MM.1S (cell line): ENCODE measurements around the gene TMEM92.

Experiments
- DNase-seq: peaks from one replicate; pipeline ENCODE4 v3.0.0-alpha.2; 2015
- H2AFZ ChIP-seq: fragments of 300-600 bp; sonication (generic); 2 replicates; pipeline ENCODE4 v1.6.0; 2016; ENCODE audit warnings: antibody characterized with exemption, low read length
- H3F3A ChIP-seq: fragments of 300-600 bp; sonication (generic); 2 replicates; pipeline ENCODE4 v1.6.1; 2016; ENCODE audit warnings: mild to moderate bottlenecking, antibody characterized with exemption, low read length, moderate library complexity, mixed read lengths; ENCODE audit not compliant: insufficient read depth
- H3K27ac ChIP-seq: fragments of 300-600 bp; sonication (generic); 2 replicates; pipeline ENCODE4 v1.5.1; 2016; ENCODE audit warnings: mild to moderate bottlenecking, low read length
- H3K27me3 ChIP-seq: fragments of 300-600 bp; sonication (generic); replicated peaks from 2 replicates; pipeline ENCODE4 v1.6.0; 2016; ENCODE audit warnings: low read length; ENCODE audit not compliant: insufficient read depth
- H3K36me3 ChIP-seq: fragments of 300-600 bp; sonication (generic); replicated peaks from 2 replicates; pipeline ENCODE4 v1.6.1; 2016; ENCODE audit warnings: mild to moderate bottlenecking, low read length, mixed read lengths; ENCODE audit not compliant: insufficient read depth
- H3K4me1 ChIP-seq: fragments of 300-600 bp; sonication (generic); 2 replicates; pipeline ENCODE4 v1.6.1; 2016; ENCODE audit warnings: low read length, mixed read lengths
- H3K4me2 ChIP-seq: fragments of 300-600 bp; sonication (generic); 2 replicates; pipeline ENCODE4 v1.6.0; 2016; ENCODE audit warnings: low read depth, low read length
- H3K4me3 ChIP-seq: fragments of 300-600 bp; sonication (generic); 2 replicates; pipeline ENCODE4 v1.5.1; 2016; ENCODE audit warnings: low read length, mixed read lengths
- H3K79me2 ChIP-seq: fragments of 300-600 bp; sonication (generic); 2 replicates; pipeline ENCODE4 v1.6.1; 2016; ENCODE audit warnings: mixed run types, low read length, mixed read lengths
- H3K9ac ChIP-seq: fragments of 300-600 bp; sonication (generic); 2 replicates; pipeline ENCODE4 v1.6.1; 2016; ENCODE audit warnings: low read length, mixed read lengths
- H3K9me2 ChIP-seq: fragments of 300-600 bp; sonication (generic); replicated peaks from 2 replicates; pipeline ENCODE4 v1.6.1; 2016; ENCODE audit warnings: mild to moderate bottlenecking, low read length, mixed read lengths; ENCODE audit not compliant: insufficient read depth
- H3K9me3 ChIP-seq: fragments of 300-600 bp; sonication (generic); replicated peaks from 2 replicates; pipeline ENCODE4 v1.6.1; 2016; ENCODE audit warnings: mild to moderate bottlenecking, low read length, mixed read lengths; ENCODE audit not compliant: insufficient read depth
- H4K20me1 ChIP-seq: fragments of 300-600 bp; sonication (generic); 2 replicates; pipeline ENCODE4 v1.6.1; 2016; ENCODE audit warnings: mild to moderate bottlenecking, low read length, moderate library complexity, mixed read lengths; ENCODE audit not compliant: insufficient read depth
- EZH2 ChIP-seq: fragments of 300-600 bp; sonication (generic); optimal IDR thresholded peaks from 2 replicates; pipeline ENCODE3; 2017; ENCODE audit warnings: low read depth, mild to moderate bottlenecking, antibody characterized with exemption, low read length, mixed read lengths
- EZH2phosphoT487 ChIP-seq: fragments of 300-600 bp; sonication (generic); IDR thresholded peaks from 2 replicates; pipeline ENCODE4 v1.6.1; 2018; ENCODE audit warnings: antibody characterized with exemption, low read length
- TF ChIP-seq, protein P1 (sequence below): fragments of 300-600 bp; sonication (generic); IDR thresholded peaks from 2 replicates; pipeline ENCODE4 v1.5.1; 2016; ENCODE audit warnings: antibody characterized with exemption, low read length, mixed read lengths

The TMEM92 gene

DNA sequence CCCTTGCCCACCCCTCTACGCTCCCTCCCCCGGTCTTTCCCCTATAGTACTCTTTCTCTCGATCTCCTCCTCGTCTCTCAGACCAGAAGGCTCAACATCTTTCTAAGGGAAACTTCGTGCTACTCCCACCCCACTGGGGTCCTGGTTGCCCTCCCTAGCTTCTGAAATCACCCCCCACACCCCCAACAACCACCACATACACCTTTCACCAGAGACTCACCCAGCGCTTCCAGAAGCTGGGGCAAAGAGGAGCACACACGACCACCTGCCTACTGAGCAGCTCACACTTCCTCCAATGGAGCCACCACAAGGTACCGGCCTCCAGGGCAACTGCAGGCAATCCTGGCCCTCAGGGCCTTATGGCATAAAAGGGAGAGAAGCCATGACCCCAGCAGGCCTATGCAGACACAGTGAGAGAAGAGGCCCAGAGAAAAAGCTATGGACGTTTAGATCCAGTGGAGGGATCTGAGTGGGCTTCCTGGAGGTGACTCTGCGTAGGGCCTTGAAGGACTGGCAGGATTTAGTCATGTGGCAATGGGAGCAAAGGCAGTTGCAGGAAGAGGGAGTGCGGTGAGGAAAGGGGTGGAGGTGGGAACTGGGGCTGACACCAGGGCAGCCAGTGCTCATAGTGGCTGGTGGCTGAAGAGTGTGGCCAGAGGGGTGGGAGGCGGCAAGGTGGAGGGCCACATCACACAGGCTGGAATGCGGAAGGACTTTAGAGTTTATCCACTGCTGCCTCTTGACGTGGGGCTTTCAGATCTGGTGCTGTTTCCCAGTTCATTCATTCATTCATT lies 12.1 kb upstream of the TMEM92 start:
- H3K9me2 ChIP-seq = no peaks in the 10 kb centered on the region
- no peaks in the 10 kb centered on the region for H3K36me3 ChIP-seq
- no peaks in the 10 kb centered on the region for H3K4me1 ChIP-seq
- H3F3A ChIP-seq = no peaks in the 10 kb centered on the region
- no peaks in the 10 kb centered on the region for H3K9me3 ChIP-seq
- DNase-seq = no peak
- no peak overlapping the region for H3K27ac ChIP-seq
- no peak overlapping the region for H3K4me2 ChIP-seq
- no peaks in the 10 kb centered on the region for H4K20me1 ChIP-seq
- H3K79me2 ChIP-seq = no peaks in the 10 kb centered on the region
- TF ChIP-seq EZH2 (no peak), EZH2phosphoT487 (no peak)
- TF ChIP-seq, protein P1, sequence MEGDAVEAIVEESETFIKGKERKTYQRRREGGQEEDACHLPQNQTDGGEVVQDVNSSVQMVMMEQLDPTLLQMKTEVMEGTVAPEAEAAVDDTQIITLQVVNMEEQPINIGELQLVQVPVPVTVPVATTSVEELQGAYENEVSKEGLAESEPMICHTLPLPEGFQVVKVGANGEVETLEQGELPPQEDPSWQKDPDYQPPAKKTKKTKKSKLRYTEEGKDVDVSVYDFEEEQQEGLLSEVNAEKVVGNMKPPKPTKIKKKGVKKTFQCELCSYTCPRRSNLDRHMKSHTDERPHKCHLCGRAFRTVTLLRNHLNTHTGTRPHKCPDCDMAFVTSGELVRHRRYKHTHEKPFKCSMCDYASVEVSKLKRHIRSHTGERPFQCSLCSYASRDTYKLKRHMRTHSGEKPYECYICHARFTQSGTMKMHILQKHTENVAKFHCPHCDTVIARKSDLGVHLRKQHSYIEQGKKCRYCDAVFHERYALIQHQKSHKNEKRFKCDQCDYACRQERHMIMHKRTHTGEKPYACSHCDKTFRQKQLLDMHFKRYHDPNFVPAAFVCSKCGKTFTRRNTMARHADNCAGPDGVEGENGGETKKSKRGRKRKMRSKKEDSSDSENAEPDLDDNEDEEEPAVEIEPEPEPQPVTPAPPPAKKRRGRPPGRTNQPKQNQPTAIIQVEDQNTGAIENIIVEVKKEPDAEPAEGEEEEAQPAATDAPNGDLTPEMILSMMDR = no peak
- H3K27me3 ChIP-seq = peaks cover 75% of the 10 kb centered on the region
- no peak overlapping the region for H3K9ac ChIP-seq
- H2AFZ ChIP-seq = no peak overlapping the region
- H3K4me3 ChIP-seq = no peak overlapping the region

DNA sequence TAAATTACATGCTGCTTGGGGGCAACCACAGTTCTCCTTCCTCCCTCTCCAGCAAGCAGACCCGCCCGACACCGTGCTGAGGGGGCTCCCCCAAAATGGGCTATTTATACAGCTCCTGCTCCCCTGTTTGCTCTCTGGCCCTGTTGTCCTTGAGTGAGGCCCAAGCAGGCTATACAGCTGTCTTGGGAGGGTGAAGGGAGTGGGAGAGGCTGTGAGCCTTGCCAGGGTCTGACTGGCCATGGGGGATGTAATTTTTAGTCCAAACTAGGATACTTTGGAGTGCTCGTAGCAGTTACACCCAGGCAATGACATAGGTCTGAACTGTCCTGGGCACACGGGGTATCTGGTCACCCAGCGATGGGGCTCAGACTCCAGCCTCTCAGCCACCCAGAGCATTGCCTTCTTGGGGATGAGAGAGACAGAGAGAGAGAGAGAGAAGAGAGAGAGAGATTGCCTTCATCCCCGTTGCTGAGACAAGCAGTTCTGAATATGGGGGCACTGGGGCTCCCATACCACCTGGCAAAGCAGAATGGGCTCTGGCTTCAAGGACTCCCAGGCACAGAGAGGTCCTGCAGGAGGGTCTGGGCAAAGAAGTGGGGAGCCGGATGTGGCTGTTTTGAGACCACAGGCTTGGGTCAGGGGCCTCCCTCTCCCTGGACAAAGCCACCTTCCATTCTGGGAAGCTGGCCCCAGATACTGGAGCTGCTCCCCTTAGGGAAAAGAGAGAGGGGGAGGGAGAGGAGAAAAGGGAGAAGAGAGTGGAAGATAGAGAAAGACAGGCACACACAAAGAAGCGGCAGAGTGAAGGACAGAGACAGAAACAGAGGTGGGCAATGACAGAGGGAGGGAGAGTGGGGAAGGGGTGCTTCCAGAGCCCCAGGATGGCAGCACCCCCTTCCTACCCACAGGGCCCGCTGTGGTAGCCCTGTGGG lies 10.7 kb upstream of the TMEM92 start:
- H3K9me3 ChIP-seq = no peaks in the 10 kb centered on the region
- no peak overlapping the region for H3K27ac ChIP-seq
- H3K9ac ChIP-seq = no peak overlapping the region
- TF ChIP-seq, protein P1 = no peak
- TF ChIP-seq EZH2 (no peak), EZH2phosphoT487 (no peak)
- no peak overlapping the region for H2AFZ ChIP-seq
- H3K27me3 ChIP-seq = peaks cover 65% of the 10 kb centered on the region
- no peaks in the 10 kb centered on the region for H3F3A ChIP-seq
- H3K79me2 ChIP-seq = no peaks in the 10 kb centered on the region
- H3K9me2 ChIP-seq = no peaks in the 10 kb centered on the region
- H3K4me1 ChIP-seq = no peaks in the 10 kb centered on the region
- H4K20me1 ChIP-seq = no peaks in the 10 kb centered on the region
- H3K4me2 ChIP-seq = no peak overlapping the region
- no peak overlapping the region for H3K4me3 ChIP-seq
- H3K36me3 ChIP-seq = no peaks in the 10 kb centered on the region
- no peak for DNase-seq

DNA sequence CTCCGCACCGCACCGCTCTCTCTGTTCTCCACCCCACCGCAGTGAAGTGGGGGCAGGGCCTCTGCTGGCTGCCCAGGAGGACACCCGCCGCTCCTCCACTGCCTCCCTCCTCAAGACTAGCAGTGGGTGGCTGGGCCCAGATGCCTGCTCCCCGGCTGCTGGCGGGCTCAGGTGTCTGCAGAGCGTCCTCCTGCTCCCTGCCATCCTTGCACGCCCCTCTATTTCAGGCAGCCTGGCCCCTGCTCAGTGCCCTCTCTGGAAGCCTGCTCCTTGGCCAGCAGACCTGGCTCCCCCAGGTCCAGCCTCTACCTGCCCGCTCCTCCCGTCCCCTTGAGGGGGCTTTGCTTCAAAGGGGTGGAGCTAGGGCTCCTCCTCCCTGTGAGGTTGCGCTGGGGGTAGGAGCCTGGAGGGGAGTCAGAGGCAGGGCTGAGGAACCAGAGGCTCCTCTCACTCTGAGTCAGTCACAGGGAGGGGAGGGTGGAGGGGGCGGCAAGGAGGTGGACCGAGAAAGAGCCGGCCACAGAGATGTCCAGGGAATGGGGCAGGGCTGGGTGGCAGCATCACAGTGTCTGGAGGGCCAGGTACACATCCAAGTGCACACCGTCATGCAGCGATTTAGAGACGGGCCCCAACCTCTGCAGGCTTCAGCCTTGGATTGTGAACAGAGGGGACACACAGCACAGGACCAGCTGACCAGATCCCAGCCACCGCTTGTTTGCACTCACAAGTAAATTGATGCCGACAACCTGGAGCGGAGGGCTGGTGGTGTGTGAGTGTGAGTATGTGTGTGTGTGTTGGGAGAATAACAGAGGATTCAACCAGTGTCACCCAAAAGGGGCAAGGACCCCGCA lies 9.8 kb upstream of the TMEM92 start:
- no peaks in the 10 kb centered on the region for H4K20me1 ChIP-seq
- no peak overlapping the region for H3K4me2 ChIP-seq
- no peaks in the 10 kb centered on the region for H3K79me2 ChIP-seq
- no peaks in the 10 kb centered on the region for H3F3A ChIP-seq
- H3K9me3 ChIP-seq = no peaks in the 10 kb centered on the region
- no peak for DNase-seq
- H3K4me1 ChIP-seq = no peaks in the 10 kb centered on the region
- H3K4me3 ChIP-seq = no peak overlapping the region
- no peaks in the 10 kb centered on the region for H3K9me2 ChIP-seq
- H2AFZ ChIP-seq = no peak overlapping the region
- TF ChIP-seq EZH2 (no peak), EZH2phosphoT487 (no peak)
- TF ChIP-seq, protein P1 = no peak
- H3K27ac ChIP-seq = no peak overlapping the region
- H3K9ac ChIP-seq = no peak overlapping the region
- H3K27me3 ChIP-seq = peaks cover 56% of the 10 kb centered on the region
- no peaks in the 10 kb centered on the region for H3K36me3 ChIP-seq
